Measurements from ENCODE around the gene EBF3.

Gene EBF3

DNA sequence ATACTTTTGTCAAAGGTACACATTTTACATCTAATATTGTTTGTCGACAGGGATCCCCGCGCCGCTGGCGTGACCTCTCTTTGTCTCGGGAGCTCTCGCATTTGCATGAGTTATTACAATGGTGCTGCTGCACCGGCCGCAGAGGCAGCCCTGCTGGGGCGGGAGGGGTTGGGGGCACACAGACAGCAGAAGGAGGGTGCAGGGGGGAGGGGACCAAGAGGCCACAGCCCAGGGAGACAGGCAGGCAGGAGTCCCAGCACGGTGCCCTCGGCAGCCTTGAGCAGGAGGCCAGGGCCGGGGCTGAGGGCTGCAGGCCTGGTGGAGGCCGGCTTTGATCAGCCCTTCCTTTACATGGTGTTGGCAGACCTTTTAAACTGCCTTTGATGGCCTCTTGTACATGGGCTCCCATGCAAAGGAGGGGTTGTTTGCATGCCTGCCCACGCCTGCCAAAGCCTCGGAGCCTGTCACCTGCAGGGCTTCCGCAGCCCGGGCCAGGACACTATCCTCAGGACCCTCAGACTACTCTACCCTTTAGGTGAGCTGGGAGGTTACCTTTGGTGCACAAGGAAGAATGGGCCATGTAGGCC lies 95.5 kb downstream of the EBF3 start:
- H3K27me3 ChIP-seq (ENCODE audit: insufficient read depth, low read depth): no peaks in the 10 kb centered on the region
- H3K79me2 ChIP-seq (ENCODE audit: insufficient read depth, low read depth): no peaks in the 10 kb centered on the region
- H3K9ac ChIP-seq: no peak overlapping the region
- H3K4me2 ChIP-seq: no peak overlapping the region
- H2AFZ ChIP-seq (ENCODE audit: low read depth): no peak overlapping the region
- H3K4me3 ChIP-seq (IDR thresholded peaks at IDR 0.05; ENCODE audit: insufficient read depth, low read depth, low read length): no peak overlapping the region
- no peak overlapping the region for H3K27ac ChIP-seq
- no peaks in the 10 kb centered on the region for H4K20me1 ChIP-seq (ENCODE audit: insufficient read depth)
- TF ChIP-seq, protein P1, sequence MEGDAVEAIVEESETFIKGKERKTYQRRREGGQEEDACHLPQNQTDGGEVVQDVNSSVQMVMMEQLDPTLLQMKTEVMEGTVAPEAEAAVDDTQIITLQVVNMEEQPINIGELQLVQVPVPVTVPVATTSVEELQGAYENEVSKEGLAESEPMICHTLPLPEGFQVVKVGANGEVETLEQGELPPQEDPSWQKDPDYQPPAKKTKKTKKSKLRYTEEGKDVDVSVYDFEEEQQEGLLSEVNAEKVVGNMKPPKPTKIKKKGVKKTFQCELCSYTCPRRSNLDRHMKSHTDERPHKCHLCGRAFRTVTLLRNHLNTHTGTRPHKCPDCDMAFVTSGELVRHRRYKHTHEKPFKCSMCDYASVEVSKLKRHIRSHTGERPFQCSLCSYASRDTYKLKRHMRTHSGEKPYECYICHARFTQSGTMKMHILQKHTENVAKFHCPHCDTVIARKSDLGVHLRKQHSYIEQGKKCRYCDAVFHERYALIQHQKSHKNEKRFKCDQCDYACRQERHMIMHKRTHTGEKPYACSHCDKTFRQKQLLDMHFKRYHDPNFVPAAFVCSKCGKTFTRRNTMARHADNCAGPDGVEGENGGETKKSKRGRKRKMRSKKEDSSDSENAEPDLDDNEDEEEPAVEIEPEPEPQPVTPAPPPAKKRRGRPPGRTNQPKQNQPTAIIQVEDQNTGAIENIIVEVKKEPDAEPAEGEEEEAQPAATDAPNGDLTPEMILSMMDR (conservative IDR thresholded peaks at IDR 0.05; ENCODE audit: low read depth, low read length): no peak
- no peaks in the 10 kb centered on the region for H3K36me3 ChIP-seq (ENCODE audit: insufficient read depth)
- no peaks in the 10 kb centered on the region for H3K4me1 ChIP-seq (ENCODE audit: low read depth, poor library complexity, severe bottlenecking)

DNA sequence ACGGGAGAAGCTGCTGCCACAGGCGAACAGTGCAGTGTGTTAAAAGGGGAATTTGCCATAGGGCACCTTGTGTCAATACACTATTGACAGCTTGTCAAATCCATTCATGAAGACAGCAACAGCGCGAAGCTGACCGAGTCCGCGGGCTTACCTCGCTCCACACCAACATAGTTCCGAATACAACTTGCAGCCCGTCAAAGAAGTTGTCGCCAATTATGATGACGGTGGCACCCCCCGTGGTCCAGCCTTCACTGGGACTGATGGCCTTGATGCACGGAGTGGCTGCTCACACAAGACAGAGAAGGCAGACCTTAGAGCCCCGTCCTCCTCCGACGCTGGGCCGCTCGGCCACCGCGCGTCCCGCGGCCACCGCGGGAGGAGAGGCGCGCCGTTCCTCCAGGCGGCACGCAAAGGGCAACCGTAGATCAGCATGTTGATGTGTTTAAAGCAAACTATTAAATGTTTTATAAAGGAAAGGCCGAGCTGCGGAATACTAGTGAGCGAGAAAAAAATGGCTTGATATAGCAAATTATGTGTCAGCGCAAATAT lies 96.4 kb downstream of the EBF3 start:
- TF ChIP-seq, protein P1 (conservative IDR thresholded peaks at IDR 0.05; ENCODE audit: low read depth, low read length): no peak
- Histone ChIP-seq H4K20me1 (ENCODE audit: insufficient read depth) (no peaks in the 10 kb centered on the region), H3K27me3 (ENCODE audit: insufficient read depth, low read depth) (no peaks in the 10 kb centered on the region), H2AFZ (ENCODE audit: low read depth) (no peak overlapping the region), H3K4me1 (ENCODE audit: low read depth, poor library complexity, severe bottlenecking) (no peaks in the 10 kb centered on the region), H3K79me2 (ENCODE audit: insufficient read depth, low read depth) (no peaks in the 10 kb centered on the region), H3K27ac (no peak overlapping the region), H3K4me2 (no peak overlapping the region), H3K36me3 (ENCODE audit: insufficient read depth) (no peaks in the 10 kb centered on the region), H3K4me3 (IDR thresholded peaks at IDR 0.05; ENCODE audit: insufficient read depth, low read depth, low read length) (no peak overlapping the region), H3K9ac (no peak overlapping the region)

DNA sequence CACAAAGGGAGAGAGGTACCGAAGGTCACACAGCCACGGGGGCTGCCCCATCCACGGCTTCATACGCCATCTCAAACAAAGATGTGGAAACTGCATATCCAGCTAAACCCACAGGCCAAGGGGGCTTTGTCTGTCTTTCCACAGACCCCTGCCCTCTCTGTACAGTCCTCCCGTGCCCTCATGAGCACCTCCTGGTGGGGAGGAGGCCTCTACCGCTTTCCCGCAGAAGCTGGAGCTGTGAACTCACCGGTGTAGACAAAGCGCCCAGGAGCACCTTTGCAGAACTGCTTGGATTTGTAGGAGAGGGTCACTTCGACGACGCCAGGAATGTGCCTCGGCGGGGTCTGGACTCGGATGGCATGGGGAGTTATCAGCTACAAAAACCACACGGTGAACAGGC lies 97.2 kb downstream of the EBF3 start:
- Histone ChIP-seq H4K20me1 (ENCODE audit: insufficient read depth) (no peaks in the 10 kb centered on the region), H3K4me1 (ENCODE audit: low read depth, poor library complexity, severe bottlenecking) (no peaks in the 10 kb centered on the region), H3K36me3 (ENCODE audit: insufficient read depth) (no peaks in the 10 kb centered on the region), H3K27ac (no peak overlapping the region), H3K9ac (no peak overlapping the region), H3K4me2 (no peak overlapping the region), H3K27me3 (ENCODE audit: insufficient read depth, low read depth) (no peaks in the 10 kb centered on the region), H2AFZ (ENCODE audit: low read depth) (no peak overlapping the region), H3K4me3 (IDR thresholded peaks at IDR 0.05; ENCODE audit: insufficient read depth, low read depth, low read length) (no peak overlapping the region), H3K79me2 (ENCODE audit: insufficient read depth, low read depth) (no peaks in the 10 kb centered on the region)
- TF ChIP-seq, protein P1 (conservative IDR thresholded peaks at IDR 0.05; ENCODE audit: low read depth, low read length): no peak

DNA sequence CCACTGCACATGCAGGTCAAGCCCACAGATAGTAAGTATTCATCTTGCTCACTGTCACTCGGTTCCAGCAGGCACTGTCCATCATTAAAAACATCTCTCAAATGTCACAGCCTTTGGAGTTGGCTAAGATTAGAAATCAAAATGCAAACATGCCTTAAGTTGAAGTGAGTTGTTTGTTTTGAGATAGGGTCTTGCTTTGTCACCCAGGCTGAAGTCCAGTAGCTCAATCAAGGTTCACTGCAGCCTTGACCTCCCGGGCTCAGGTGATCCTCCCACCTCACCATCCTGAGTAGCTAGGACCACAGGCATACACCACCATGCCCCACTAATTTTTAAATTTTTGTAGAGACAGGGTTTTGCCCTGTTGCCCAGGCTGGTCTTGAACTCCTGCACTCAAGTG lies 98.1 kb downstream of the EBF3 start:
- no peaks in the 10 kb centered on the region for H3K79me2 ChIP-seq (ENCODE audit: insufficient read depth, low read depth)
- H2AFZ ChIP-seq (ENCODE audit: low read depth): no peak overlapping the region
- H3K27me3 ChIP-seq (ENCODE audit: insufficient read depth, low read depth): no peaks in the 10 kb centered on the region
- H3K4me1 ChIP-seq (ENCODE audit: low read depth, poor library complexity, severe bottlenecking): no peaks in the 10 kb centered on the region
- H3K4me3 ChIP-seq (IDR thresholded peaks at IDR 0.05; ENCODE audit: insufficient read depth, low read depth, low read length): no peak overlapping the region
- no peaks in the 10 kb centered on the region for H3K36me3 ChIP-seq (ENCODE audit: insufficient read depth)
- H3K27ac ChIP-seq: no peak overlapping the region
- H3K9ac ChIP-seq: no peak overlapping the region
- no peaks in the 10 kb centered on the region for H4K20me1 ChIP-seq (ENCODE audit: insufficient read depth)
- no peak overlapping the region for H3K4me2 ChIP-seq
- TF ChIP-seq, protein P1 (conservative IDR thresholded peaks at IDR 0.05; ENCODE audit: low read depth, low read length): no peak

Data from KMS-11 (cell line).